ENCODE measurements around the gene ZIM2. TPM values are rescaled to one million over a fixed set of nuclear protein-coding genes. Genes with fewer than 3 reads are reported as not detected.

The ZIM2 gene
- total RNA-seq, 1 donor from 2014 or later: not detected

GRCh38 chr19:56819166-56819565, 21.4 kb downstream of the ZIM2 start:
- H3K36me3 Mint-ChIP-seq (ENCODE audit: low read depth): peaks cover 4% of the 10 kb centered on the region
- no peaks in the 10 kb centered on the region for H3K27me3 Mint-ChIP-seq (ENCODE audit: low read depth)
- H3K9me3 Mint-ChIP-seq: peaks cover 93% of the 10 kb centered on the region
- DNase-seq (ENCODE audit: low spot score): no peak
- intact Hi-C loops (cut with micrococcal nuclease): no loop called here
- no peak overlapping the region for H3K4me3 Mint-ChIP-seq (ENCODE audit: low read depth)
- no peaks in the 10 kb centered on the region for H3K4me1 Mint-ChIP-seq (ENCODE audit: low read depth)
- no peak overlapping the region for H3K27ac Mint-ChIP-seq

GRCh38 chr19:56814656-56815055, 25.9 kb downstream of the ZIM2 start:
- Mint-ChIP-seq H3K4me3 (ENCODE audit: low read depth) (no peak overlapping the region), H3K4me1 (ENCODE audit: low read depth) (no peaks in the 10 kb centered on the region), H3K9me3 (peaks cover 89% of the 10 kb centered on the region), H3K27ac (no peak overlapping the region), H3K36me3 (ENCODE audit: low read depth) (peaks cover 4% of the 10 kb centered on the region), H3K27me3 (ENCODE audit: low read depth) (no peaks in the 10 kb centered on the region)
- no peak for DNase-seq (ENCODE audit: low spot score)
- intact Hi-C loops (cut with micrococcal nuclease): no loop called here

GRCh38 chr19:56813531-56813930, 27.0 kb downstream of the ZIM2 start:
- Mint-ChIP-seq H3K4me1 (ENCODE audit: low read depth) (no peaks in the 10 kb centered on the region), H3K36me3 (ENCODE audit: low read depth) (peaks cover 4% of the 10 kb centered on the region), H3K27me3 (ENCODE audit: low read depth) (no peaks in the 10 kb centered on the region), H3K27ac (no peak overlapping the region), H3K9me3 (peaks cover 89% of the 10 kb centered on the region), H3K4me3 (ENCODE audit: low read depth) (no peak overlapping the region)
- no peak for DNase-seq (ENCODE audit: low spot score)
- intact Hi-C loops (cut with micrococcal nuclease): no loop called here

GRCh38 chr19:56811480-56811879, 29.0 kb downstream of the ZIM2 start:
- no peaks in the 10 kb centered on the region for H3K27me3 Mint-ChIP-seq (ENCODE audit: low read depth)
- no peak for DNase-seq (ENCODE audit: low spot score)
- no peak overlapping the region for H3K27ac Mint-ChIP-seq
- no peak overlapping the region for H3K4me3 Mint-ChIP-seq (ENCODE audit: low read depth)
- H3K4me1 Mint-ChIP-seq (ENCODE audit: low read depth): no peaks in the 10 kb centered on the region
- H3K9me3 Mint-ChIP-seq: peaks cover 85% of the 10 kb centered on the region
- intact Hi-C loops (cut with micrococcal nuclease): no loop called here
- no peaks in the 10 kb centered on the region for H3K36me3 Mint-ChIP-seq (ENCODE audit: low read depth)

- H3K9me3 Mint-ChIP-seq: peaks cover 86% of the 10 kb centered on the region
- no peaks in the 10 kb centered on the region for H3K36me3 Mint-ChIP-seq (ENCODE audit: low read depth)
- H3K4me3 Mint-ChIP-seq (ENCODE audit: low read depth): no peak overlapping the region
- DNase-seq (ENCODE audit: low spot score): no peak
- H3K27me3 Mint-ChIP-seq (ENCODE audit: low read depth): no peaks in the 10 kb centered on the region
- intact Hi-C loops (cut with micrococcal nuclease): no loop called here
- H3K27ac Mint-ChIP-seq: no peak overlapping the region
- no peaks in the 10 kb centered on the region for H3K4me1 Mint-ChIP-seq (ENCODE audit: low read depth)
These were observed 30.3 kb downstream of the ZIM2 start for GRCh38 chr19:56810260-56810659.

- Mint-ChIP-seq H3K4me3 (ENCODE audit: low read depth) (no peak overlapping the region), H3K27me3 (ENCODE audit: low read depth) (no peaks in the 10 kb centered on the region), H3K4me1 (ENCODE audit: low read depth) (no peaks in the 10 kb centered on the region), H3K9me3 (peaks cover 82% of the 10 kb centered on the region), H3K36me3 (ENCODE audit: low read depth) (no peaks in the 10 kb centered on the region), H3K27ac (no peak overlapping the region)
- intact Hi-C loops (cut with micrococcal nuclease): no loop called here
- no peak for DNase-seq (ENCODE audit: low spot score)
These were observed 31.7 kb downstream of the ZIM2 start for GRCh38 chr19:56808717-56809392.

GRCh38 chr19:56806639-56807038, 33.9 kb downstream of the ZIM2 start:
- H3K4me3 Mint-ChIP-seq (ENCODE audit: low read depth): no peak overlapping the region
- peaks cover 78% of the 10 kb centered on the region for H3K9me3 Mint-ChIP-seq
- intact Hi-C loops (cut with micrococcal nuclease): no loop called here
- DNase-seq (ENCODE audit: low spot score): no peak
- no peak overlapping the region for H3K27ac Mint-ChIP-seq
- no peaks in the 10 kb centered on the region for H3K36me3 Mint-ChIP-seq (ENCODE audit: low read depth)
- no peaks in the 10 kb centered on the region for H3K4me1 Mint-ChIP-seq (ENCODE audit: low read depth)
- H3K27me3 Mint-ChIP-seq (ENCODE audit: low read depth): no peaks in the 10 kb centered on the region

- Mint-ChIP-seq H3K9me3 (peaks cover 84% of the 10 kb centered on the region), H3K4me1 (ENCODE audit: low read depth) (no peaks in the 10 kb centered on the region), H3K27me3 (ENCODE audit: low read depth) (no peaks in the 10 kb centered on the region), H3K36me3 (ENCODE audit: low read depth) (no peaks in the 10 kb centered on the region), H3K27ac (no peak overlapping the region), H3K4me3 (ENCODE audit: low read depth) (no peak overlapping the region)
- intact Hi-C loops (cut with micrococcal nuclease): no loop called here
- DNase-seq (ENCODE audit: low spot score): no peak
These were observed 62.2 kb downstream of the ZIM2 start for GRCh38 chr19:56778351-56778750.

GRCh38 chr19:56769650-56770049, 70.9 kb downstream of the ZIM2 start:
- no peak for DNase-seq (ENCODE audit: low spot score)
- H3K9me3 Mint-ChIP-seq: peaks cover 58% of the 10 kb centered on the region
- H3K36me3 Mint-ChIP-seq (ENCODE audit: low read depth): peaks cover 4% of the 10 kb centered on the region
- H3K4me1 Mint-ChIP-seq (ENCODE audit: low read depth): no peaks in the 10 kb centered on the region
- H3K4me3 Mint-ChIP-seq (ENCODE audit: low read depth): no peak overlapping the region
- H3K27me3 Mint-ChIP-seq (ENCODE audit: low read depth): no peaks in the 10 kb centered on the region
- intact Hi-C loops (cut with micrococcal nuclease): no loop called here
- no peak overlapping the region for H3K27ac Mint-ChIP-seq

GRCh38 chr19:56765137-56765536, 75.4 kb downstream of the ZIM2 start:
- no peaks in the 10 kb centered on the region for H3K4me1 Mint-ChIP-seq (ENCODE audit: low read depth)
- H3K27me3 Mint-ChIP-seq (ENCODE audit: low read depth): no peaks in the 10 kb centered on the region
- peaks cover 65% of the 10 kb centered on the region for H3K9me3 Mint-ChIP-seq
- peaks cover 4% of the 10 kb centered on the region for H3K36me3 Mint-ChIP-seq (ENCODE audit: low read depth)
- no peak overlapping the region for H3K4me3 Mint-ChIP-seq (ENCODE audit: low read depth)
- intact Hi-C loops (cut with micrococcal nuclease): no loop called here
- no peak for DNase-seq (ENCODE audit: low spot score)
- H3K27ac Mint-ChIP-seq: no peak overlapping the region

GRCh38 chr19:56764196-56764695, 76.3 kb downstream of the ZIM2 start:
- H3K36me3 Mint-ChIP-seq (ENCODE audit: low read depth): peaks cover 4% of the 10 kb centered on the region
- peaks cover 67% of the 10 kb centered on the region for H3K9me3 Mint-ChIP-seq
- H3K4me1 Mint-ChIP-seq (ENCODE audit: low read depth): no peaks in the 10 kb centered on the region

GRCh38 chr19:56760842-56761241, 79.7 kb downstream of the ZIM2 start:
- H3K27me3 Mint-ChIP-seq (ENCODE audit: low read depth): no peaks in the 10 kb centered on the region
- DNase-seq (ENCODE audit: low spot score): no peak
- intact Hi-C loops (cut with micrococcal nuclease): no loop called here
- peaks cover 77% of the 10 kb centered on the region for H3K9me3 Mint-ChIP-seq
- no peak overlapping the region for H3K27ac Mint-ChIP-seq
- H3K4me3 Mint-ChIP-seq (ENCODE audit: low read depth): no peak overlapping the region
- peaks cover 4% of the 10 kb centered on the region for H3K36me3 Mint-ChIP-seq (ENCODE audit: low read depth)
- no peaks in the 10 kb centered on the region for H3K4me1 Mint-ChIP-seq (ENCODE audit: low read depth)

More at GRCh38 chr19:56764196-56764695, 76.3 kb downstream of the ZIM2 start:
- no peaks in the 10 kb centered on the region for H3K27me3 Mint-ChIP-seq (ENCODE audit: low read depth)
- intact Hi-C loops (cut with micrococcal nuclease): no loop called here
- no peak overlapping the region for H3K27ac Mint-ChIP-seq
- no peak for DNase-seq (ENCODE audit: low spot score)
- H3K4me3 Mint-ChIP-seq (ENCODE audit: low read depth): no peak overlapping the region

- H3K4me3 Mint-ChIP-seq (ENCODE audit: low read depth): no peak overlapping the region
These were observed 81.0 kb downstream of the ZIM2 start for GRCh38 chr19:56759531-56759930.

More at GRCh38 chr19:56759531-56759930, 81.0 kb downstream of the ZIM2 start:
- H3K27me3 Mint-ChIP-seq (ENCODE audit: low read depth): no peaks in the 10 kb centered on the region
- no peaks in the 10 kb centered on the region for H3K4me1 Mint-ChIP-seq (ENCODE audit: low read depth)
- H3K9me3 Mint-ChIP-seq: peaks cover 77% of the 10 kb centered on the region
- no peak for DNase-seq (ENCODE audit: low spot score)
- intact Hi-C loops (cut with micrococcal nuclease): no loop called here
- H3K36me3 Mint-ChIP-seq (ENCODE audit: low read depth): no peaks in the 10 kb centered on the region
- no peak overlapping the region for H3K27ac Mint-ChIP-seq
